ENCODE data around the gene CRYZL1.
A peak's percentile ranks its signal among the peaks of the same experiment; 100 is the strongest.

CRYZL1 gene

GRCh38 chr21:33560965-33561364 lies 80.6 kb downstream of the CRYZL1 start:
- no peak for DNase-seq (ENCODE audit: low read depth)

- no peak for DNase-seq (ENCODE audit: low read depth)
Observed at GRCh38 chr21:33559813-33560212, 81.7 kb downstream of the CRYZL1 start.

- no peak for DNase-seq (ENCODE audit: low read depth)
Observed at GRCh38 chr21:33558777-33559421, 82.6 kb downstream of the CRYZL1 start.

DNA sequence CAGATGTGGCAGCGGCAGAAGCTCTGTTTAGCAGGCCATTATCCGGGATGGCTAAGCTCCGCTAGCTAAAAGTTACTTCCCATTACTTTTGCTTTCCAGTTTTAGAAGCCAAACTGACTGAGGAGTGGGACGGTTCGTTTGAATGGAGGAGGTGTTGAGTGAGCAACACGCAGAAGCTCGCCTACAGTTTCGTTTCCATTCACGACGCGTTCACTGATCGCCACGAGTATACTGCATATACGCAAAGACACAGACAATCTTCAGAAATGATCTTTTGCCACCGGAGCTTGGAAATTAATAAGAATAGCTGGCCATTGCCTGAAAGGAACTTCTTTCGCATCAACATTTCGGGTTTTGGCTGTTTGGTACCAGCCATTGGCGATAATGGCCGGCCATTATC lies 84.1 kb downstream of the CRYZL1 start:
- DNase-seq (ENCODE audit: low read depth), result no peak

- no peak for DNase-seq (ENCODE audit: low read depth)
Observed at GRCh38 chr21:33554982-33555344, 86.6 kb downstream of the CRYZL1 start.

DNA sequence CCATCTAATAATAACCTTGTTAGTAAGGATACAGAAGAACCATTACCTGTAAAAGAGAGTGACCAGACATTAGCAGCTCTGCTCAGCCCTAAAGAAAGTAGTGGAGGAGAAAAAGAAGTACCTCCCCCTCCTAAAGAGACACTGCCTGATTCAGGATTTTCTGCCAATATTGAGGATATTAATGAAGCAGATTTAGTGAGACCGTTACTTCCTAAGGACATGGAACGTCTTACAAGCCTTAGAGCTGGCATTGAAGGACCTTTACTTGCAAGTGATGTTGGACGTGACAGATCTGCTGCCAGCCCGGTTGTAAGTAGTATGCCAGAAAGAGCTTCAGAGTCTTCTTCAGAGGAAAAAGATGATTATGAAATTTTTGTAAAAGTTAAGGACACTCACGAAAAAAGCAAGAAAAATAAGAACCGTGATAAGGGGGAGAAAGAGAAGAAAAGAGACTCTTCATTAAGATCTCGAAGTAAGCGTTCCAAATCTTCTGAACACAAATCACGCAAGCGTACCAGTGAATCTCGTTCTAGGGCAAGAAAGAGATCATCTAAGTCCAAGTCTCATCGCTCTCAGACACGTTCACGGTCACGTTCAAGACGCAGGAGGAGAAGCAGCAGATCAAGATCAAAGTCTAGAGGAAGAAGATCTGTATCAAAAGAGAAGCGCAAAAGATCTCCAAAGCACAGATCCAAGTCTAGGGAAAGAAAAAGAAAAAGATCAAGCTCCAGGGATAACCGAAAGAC lies 87.1 kb downstream of the CRYZL1 start:
- DNase-seq (ENCODE audit: low read depth), result no peak

- DNase-seq (ENCODE audit: low read depth), result no peak
Observed at GRCh38 chr21:33552999-33553598, 88.4 kb downstream of the CRYZL1 start.

DNA sequence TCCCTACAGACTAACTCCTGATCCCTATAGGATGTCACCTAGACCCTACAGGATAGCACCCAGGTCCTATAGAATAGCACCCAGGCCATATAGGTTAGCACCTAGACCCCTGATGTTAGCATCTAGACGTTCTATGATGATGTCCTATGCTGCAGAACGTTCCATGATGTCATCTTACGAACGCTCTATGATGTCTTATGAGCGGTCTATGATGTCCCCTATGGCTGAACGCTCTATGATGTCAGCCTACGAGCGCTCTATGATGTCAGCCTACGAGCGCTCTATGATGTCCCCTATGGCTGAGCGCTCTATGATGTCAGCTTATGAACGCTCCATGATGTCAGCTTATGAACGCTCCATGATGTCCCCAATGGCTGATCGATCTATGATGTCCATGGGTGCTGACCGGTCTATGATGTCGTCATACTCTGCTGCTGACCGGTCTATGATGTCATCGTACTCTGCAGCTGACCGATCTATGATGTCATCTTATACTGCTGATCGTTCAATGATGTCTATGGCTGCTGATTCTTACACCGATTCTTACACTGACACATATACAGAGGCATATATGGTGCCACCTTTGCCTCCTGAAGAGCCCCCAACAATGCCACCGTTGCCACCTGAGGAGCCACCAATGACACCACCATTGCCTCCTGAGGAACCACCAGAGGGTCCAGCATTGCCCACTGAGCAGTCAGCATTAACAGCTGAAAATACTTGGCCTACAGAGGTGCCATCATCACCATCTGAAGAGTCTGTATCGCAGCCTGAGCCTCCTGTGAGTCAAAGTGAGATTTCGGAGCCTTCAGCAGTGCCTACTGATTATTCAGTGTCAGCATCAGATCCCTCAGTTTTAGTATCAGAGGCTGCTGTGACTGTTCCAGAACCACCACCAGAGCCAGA lies 89.2 kb downstream of the CRYZL1 start:
- no peak for DNase-seq (ENCODE audit: low read depth)

DNA sequence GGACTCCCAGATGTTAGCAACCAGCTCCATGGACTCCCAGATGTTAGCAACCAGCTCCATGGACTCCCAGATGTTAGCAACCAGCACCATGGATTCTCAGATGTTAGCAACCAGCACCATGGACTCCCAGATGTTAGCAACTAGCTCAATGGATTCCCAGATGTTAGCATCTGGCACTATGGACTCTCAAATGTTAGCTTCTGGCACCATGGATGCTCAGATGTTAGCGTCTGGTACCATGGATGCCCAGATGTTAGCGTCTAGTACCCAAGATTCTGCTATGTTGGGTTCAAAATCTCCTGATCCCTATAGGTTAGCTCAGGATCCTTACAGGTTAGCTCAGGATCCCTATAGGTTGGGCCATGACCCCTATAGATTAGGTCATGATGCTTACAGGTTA lies 89.9 kb downstream of the CRYZL1 start:
- no peak for DNase-seq (ENCODE audit: low read depth)

- DNase-seq (ENCODE audit: low read depth), result no peak
Observed at GRCh38 chr21:33550772-33551660, 90.5 kb downstream of the CRYZL1 start.

- DNase-seq (ENCODE audit: low read depth), result no peak
Observed at GRCh38 chr21:33549848-33550771, 91.4 kb downstream of the CRYZL1 start.

- no peak for DNase-seq (ENCODE audit: low read depth)
Observed at GRCh38 chr21:33546086-33546485, 95.5 kb downstream of the CRYZL1 start.

DNA sequence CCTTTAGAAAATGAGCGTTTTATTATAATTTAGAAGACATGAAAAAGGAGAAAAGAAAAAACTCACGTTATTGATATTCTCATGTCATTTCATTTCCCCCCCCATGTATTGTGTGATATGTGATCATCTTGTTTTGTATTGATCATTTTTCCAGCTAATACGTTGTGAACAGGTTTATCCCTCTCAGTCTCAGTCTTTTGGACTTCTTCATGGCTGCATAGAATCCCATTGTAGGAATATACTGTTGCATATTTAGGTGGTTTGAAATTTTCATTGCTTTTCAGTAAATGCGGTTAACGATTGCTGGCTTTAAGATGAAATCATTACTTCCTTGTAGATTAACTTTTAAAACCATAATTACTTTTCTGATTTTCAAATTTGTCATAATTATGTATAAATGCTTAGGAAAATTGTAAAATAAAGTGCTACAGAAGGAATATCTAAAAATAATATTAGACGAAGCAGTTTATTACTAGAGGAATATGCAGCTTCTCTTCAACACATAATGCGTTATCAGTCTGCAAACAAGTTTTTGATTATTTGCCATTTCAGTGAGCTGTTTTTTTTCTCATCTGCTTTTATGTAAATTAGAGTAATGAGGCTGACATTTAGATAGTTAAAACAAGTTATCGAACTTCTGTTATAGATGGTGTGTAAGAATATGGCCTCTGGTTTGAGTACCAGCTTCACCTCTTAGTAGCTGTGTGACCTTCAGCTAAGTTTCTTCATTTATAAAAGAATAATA lies 96.9 kb downstream of the CRYZL1 start:
- no peak for DNase-seq (ENCODE audit: low read depth)

- DNase-seq (ENCODE audit: low read depth), result no peak
Observed at GRCh38 chr21:33543505-33544129, 97.9 kb downstream of the CRYZL1 start.

- DNase-seq (ENCODE audit: low read depth), result peak; percentile 97
Observed at GRCh38 chr21:33542640-33543504, 98.7 kb downstream of the CRYZL1 start, which contains the start of gene SON. Gene SON, plus strand, starts transcription at chr21:33543038. Its CDS starts 55 bp downstream, at chr21:33543093.

GRCh38 chr21:33541756-33542639 lies 99.5 kb downstream of the CRYZL1 start, which contains the start of gene GART:
Gene GART, minus strand, starts transcription at chr21:33542117. Its CDS starts 2,802 bp downstream, at chr21:33539315.
- peak; percentile 48 for DNase-seq (ENCODE audit: low read depth)

Data from HS-27A (cell line).